ENCODE results near the gene LAMA3. TPM values are rescaled to one million over a fixed set of nuclear protein-coding genes. Genes with fewer than 3 reads are reported as not detected.

Gene LAMA3
- total RNA-seq, 1 experiment from 2014 or later = 8.1 TPM

- BruUV-seq (replicated peaks) = no TSS peak
- no peak overlapping the region for H3K4me3 ChIP-seq (ENCODE audit: low read depth in 2 of 2, low read length in 2 of 2)
- no peaks in the 10 kb centered on the region for H3K36me3 ChIP-seq (ENCODE audit: control insufficient read depth, insufficient read depth, low read length)
- ChIA-PET CTCF (no interaction called here), POLR2A (no interaction called here)
- intact Hi-C loops (cut with micrococcal nuclease; ENCODE audit: unreplicated experiment) = no loop called here
- no peak overlapping the region for H3K27ac ChIP-seq (ENCODE audit: low read length)
- TF ChIP-seq TCF7L2 (IDR thresholded peaks at IDR 0.05; ENCODE audit: low read depth, low read length) (no peak), POLR2AphosphoS5 (IDR thresholded peaks at IDR 0.05; ENCODE audit: low read depth, low read length) (no peak), CTCF (IDR thresholded peaks at IDR 0.05) (no peak), SIN3A (IDR thresholded peaks at IDR 0.05; ENCODE audit: borderline replicate concordance, insufficient read depth, low read depth, low read length) (no peak)
- TF ChIP-seq, protein P1, sequence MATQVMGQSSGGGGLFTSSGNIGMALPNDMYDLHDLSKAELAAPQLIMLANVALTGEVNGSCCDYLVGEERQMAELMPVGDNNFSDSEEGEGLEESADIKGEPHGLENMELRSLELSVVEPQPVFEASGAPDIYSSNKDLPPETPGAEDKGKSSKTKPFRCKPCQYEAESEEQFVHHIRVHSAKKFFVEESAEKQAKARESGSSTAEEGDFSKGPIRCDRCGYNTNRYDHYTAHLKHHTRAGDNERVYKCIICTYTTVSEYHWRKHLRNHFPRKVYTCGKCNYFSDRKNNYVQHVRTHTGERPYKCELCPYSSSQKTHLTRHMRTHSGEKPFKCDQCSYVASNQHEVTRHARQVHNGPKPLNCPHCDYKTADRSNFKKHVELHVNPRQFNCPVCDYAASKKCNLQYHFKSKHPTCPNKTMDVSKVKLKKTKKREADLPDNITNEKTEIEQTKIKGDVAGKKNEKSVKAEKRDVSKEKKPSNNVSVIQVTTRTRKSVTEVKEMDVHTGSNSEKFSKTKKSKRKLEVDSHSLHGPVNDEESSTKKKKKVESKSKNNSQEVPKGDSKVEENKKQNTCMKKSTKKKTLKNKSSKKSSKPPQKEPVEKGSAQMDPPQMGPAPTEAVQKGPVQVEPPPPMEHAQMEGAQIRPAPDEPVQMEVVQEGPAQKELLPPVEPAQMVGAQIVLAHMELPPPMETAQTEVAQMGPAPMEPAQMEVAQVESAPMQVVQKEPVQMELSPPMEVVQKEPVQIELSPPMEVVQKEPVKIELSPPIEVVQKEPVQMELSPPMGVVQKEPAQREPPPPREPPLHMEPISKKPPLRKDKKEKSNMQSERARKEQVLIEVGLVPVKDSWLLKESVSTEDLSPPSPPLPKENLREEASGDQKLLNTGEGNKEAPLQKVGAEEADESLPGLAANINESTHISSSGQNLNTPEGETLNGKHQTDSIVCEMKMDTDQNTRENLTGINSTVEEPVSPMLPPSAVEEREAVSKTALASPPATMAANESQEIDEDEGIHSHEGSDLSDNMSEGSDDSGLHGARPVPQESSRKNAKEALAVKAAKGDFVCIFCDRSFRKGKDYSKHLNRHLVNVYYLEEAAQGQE (IDR thresholded peaks at IDR 0.05; ENCODE audit: insufficient read depth in 1 of 2, low read depth in 2 of 2, low read length in 1 of 2) = no peak
- in situ Hi-C loops (cut with HindIII; ENCODE audit: low pct_unique_long_range_greater_than_20kb, low sequenced_read_pairs) = no loop called here
- H3K9me3 ChIP-seq (ENCODE audit: control insufficient read depth, insufficient read depth, low read depth, low read length) = no peaks in the 10 kb centered on the region
- no peak for ATAC-seq
- DNase-seq (ENCODE audit: low read depth, low spot score) = no peak
- no peaks in the 10 kb centered on the region for H3K4me1 ChIP-seq (ENCODE audit: control insufficient read depth, insufficient read depth, low read length)
- H3K27me3 ChIP-seq (ENCODE audit: control insufficient read depth, insufficient read depth, low read length) = no peaks in the 10 kb centered on the region; the same call in 1 of the 2 replicates
Observed at GRCh38 chr18:23977719-23978483, 288.6 kb downstream of the LAMA3 start.

GRCh38 chr18:23981369-23981980 lies 292.2 kb downstream of the LAMA3 start:
- DNase-seq (ENCODE audit: low read depth, low spot score) (no peak), ATAC-seq (peak; percentile 45)
- intact Hi-C loops (cut with micrococcal nuclease; ENCODE audit: unreplicated experiment) = no loop called here
- no peaks in the 10 kb centered on the region; the same call in 1 of the 2 replicates for H3K27me3 ChIP-seq (ENCODE audit: control insufficient read depth, insufficient read depth, low read length)
- no peak overlapping the region for H3K27ac ChIP-seq (ENCODE audit: low read length)
- POLR2A ChIA-PET = no interaction called here
- no peak overlapping the region for H3K4me3 ChIP-seq (ENCODE audit: low read depth in 2 of 2, low read length in 2 of 2)
- in situ Hi-C loops (cut with HindIII; ENCODE audit: low pct_unique_long_range_greater_than_20kb, low sequenced_read_pairs) = no loop called here
- H3K9me3 ChIP-seq (ENCODE audit: control insufficient read depth, insufficient read depth, low read depth, low read length) = no peaks in the 10 kb centered on the region
- H3K36me3 ChIP-seq (ENCODE audit: control insufficient read depth, insufficient read depth, low read length) = no peaks in the 10 kb centered on the region
- CTCF ChIA-PET = no interaction called here
- H3K4me1 ChIP-seq (ENCODE audit: control insufficient read depth, insufficient read depth, low read length) = no peaks in the 10 kb centered on the region
- no TSS peak for BruUV-seq (replicated peaks)
- no peak for TF ChIP-seq SIN3A (IDR thresholded peaks at IDR 0.05; ENCODE audit: borderline replicate concordance, insufficient read depth, low read depth, low read length)

All from Panc1 (cell line).